Transverse colon (tissue), 4 donors: ENCODE results near the gene CACNA1C. TPM values are rescaled to one million over a fixed set of nuclear protein-coding genes. Genes with fewer than 3 reads are reported as not detected.

Source experiments
- DNase-seq: peaks from one replicate; pipeline ENCODE4 v3.0.0-alpha.2; 2019
- H3K27ac ChIP-seq, 4 donors: fragments of 200-600 bp; sonication (generic); 2 replicates each; pipeline ENCODE4 v1.5.1; 2016 to 2018; ENCODE audit warnings: inconsistent platforms in 4 of 4
- H3K27me3 ChIP-seq: fragments of 200-600 bp; sonication (generic); 2 replicates; pipeline ENCODE4 v1.5.1; 2017; ENCODE audit warnings: inconsistent platforms
- H3K36me3 ChIP-seq, 4 donors: fragments of 200-600 bp; sonication (generic); 2 replicates each; pipeline ENCODE4 v1.5.1; 2017 to 2019; ENCODE audit warnings: inconsistent platforms in 4 of 4
- H3K4me1 ChIP-seq, 4 donors: fragments of 200-600 bp; sonication (generic); 2 replicates each; pipeline ENCODE4 v1.5.1; 2017 to 2020; ENCODE audit warnings: inconsistent platforms in 4 of 4
- H3K4me3 ChIP-seq, 4 donors: fragments of 200-600 bp; sonication (generic); 1 replicate in 1 of 4; 2 replicates in 3 of 4; pipeline versions ENCODE4 v1.5.1 to v1.6.1; 2017 to 2019; ENCODE audit warnings: inconsistent platforms in 4 of 4
- H3K9me3 ChIP-seq, 2 donors: fragments of 200-600 bp; sonication (generic); 2 replicates each; pipeline ENCODE4 v1.5.1; 2017 to 2019; ENCODE audit warnings: inconsistent platforms in 2 of 2
- EP300 ChIP-seq: sonication (generic); formaldehyde crosslinking; IDR thresholded peaks from one replicate; pipeline ENCODE4 v1.6.1; 2017; ENCODE audit warnings: antibody characterized with exemption, low read depth
- POLR2A ChIP-seq: fragments of 450-650 bp; IDR thresholded peaks from one replicate; pipeline ENCODE4 v1.6.1; 2016; ENCODE audit warnings: antibody characterized with exemption, mild to moderate bottlenecking, moderate library complexity
- POLR2AphosphoS5 ChIP-seq, 3 donors: sonication (generic); formaldehyde crosslinking; IDR thresholded peaks; one replicate each; pipeline ENCODE4 v1.6.1; 2016; ENCODE audit warnings: antibody characterized with exemption in 3 of 3
- WGBS, 2 donors: methylation state at CpG; one replicate each; pipeline ENCODE4 v1.1.5; 2018; ENCODE audit warnings: low coverage in 1 of 2; 5-methylcytosine and 5-hydroxymethylcytosine counted together
- in situ Hi-C, 4 donors: fragments of 200-750 bp; cut with MboI; loops; one replicate each; pipeline versions ENCODE4 v1.15.0 to v1.15.1; 2017; ENCODE audit warnings: low sequenced_read_pairs in 3 of 4, low pct_ligation_motif_present in 1 of 4, low pct_unique_long_range_greater_than_20kb in 1 of 4
- intact Hi-C: fragments of 100-400 bp; cut with DNase I; formaldehyde crosslinking; loops from one replicate; pipeline ENCODE4 v1.15.1; 2023; ENCODE audit warnings: low total_unique reads
- total RNA-seq, 4 donors: library from RNA; depleted of rRNA; stranded (reverse); fragments of >200 nt; gene quantifications; one replicate each; pipeline ENCODE4 v1.1.0, GENCODE V29; 2016
- TF ChIP-seq, protein P1 (sequence below), 5 experiments: fragments of 200-600 bp in 3 of 5; fragments of 450-650 bp in 2 of 5; sonication (generic) in 3 of 5; IDR thresholded peaks; 1 replicate in 2 of 5; 2 replicates in 3 of 5; pipeline ENCODE4 v1.5.1; 2016 to 2017; ENCODE audit warnings: antibody characterized with exemption in 5 of 5, inconsistent platforms in 3 of 5, mild to moderate bottlenecking in 2 of 5, moderate library complexity in 1 of 5

CACNA1C gene
- total RNA-seq, 4 donors from 2014 or later, result 18.8 to 35.2 (median 24.8) TPM

DNA sequence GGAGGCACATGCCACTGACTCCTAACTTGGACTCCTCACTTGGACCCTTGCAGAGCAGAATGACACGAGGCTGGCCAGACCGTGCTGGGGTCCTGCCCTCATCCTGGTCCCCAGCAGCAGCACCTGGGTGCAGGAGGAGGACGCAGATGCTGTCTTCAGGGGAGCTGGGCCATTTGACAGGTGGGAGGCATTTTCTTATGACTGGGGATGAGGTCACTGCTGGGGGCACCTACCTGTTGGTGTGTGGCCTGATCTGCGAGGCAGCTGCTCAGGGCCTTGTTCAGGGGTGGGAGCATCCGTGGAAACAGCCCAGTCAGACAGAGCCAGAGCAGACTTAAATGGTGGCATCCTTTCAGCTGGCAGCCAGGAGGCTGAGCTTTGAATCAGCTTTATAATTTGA is 57.3 kb downstream of the CACNA1C start:
- H3K27ac ChIP-seq, result peak overlapping the region in 1 of 4 donors; percentile 61
- in situ Hi-C loops (no loop called here), intact Hi-C loops (no loop called here)
- H3K4me3 ChIP-seq, result no peak overlapping the region
- no peaks in the 10 kb centered on the region for H3K9me3 ChIP-seq
- WGBS, 2 donors, result 80 to 92% methylated on average over 1 to 5 of the region's 5 CpGs
- no peaks in the 10 kb centered on the region for H3K27me3 ChIP-seq
- no peak for DNase-seq
- TF ChIP-seq POLR2AphosphoS5 (IDR thresholded peaks at IDR 0.05), result no peak
- no peak for TF ChIP-seq POLR2A
- TF ChIP-seq, protein P1, sequence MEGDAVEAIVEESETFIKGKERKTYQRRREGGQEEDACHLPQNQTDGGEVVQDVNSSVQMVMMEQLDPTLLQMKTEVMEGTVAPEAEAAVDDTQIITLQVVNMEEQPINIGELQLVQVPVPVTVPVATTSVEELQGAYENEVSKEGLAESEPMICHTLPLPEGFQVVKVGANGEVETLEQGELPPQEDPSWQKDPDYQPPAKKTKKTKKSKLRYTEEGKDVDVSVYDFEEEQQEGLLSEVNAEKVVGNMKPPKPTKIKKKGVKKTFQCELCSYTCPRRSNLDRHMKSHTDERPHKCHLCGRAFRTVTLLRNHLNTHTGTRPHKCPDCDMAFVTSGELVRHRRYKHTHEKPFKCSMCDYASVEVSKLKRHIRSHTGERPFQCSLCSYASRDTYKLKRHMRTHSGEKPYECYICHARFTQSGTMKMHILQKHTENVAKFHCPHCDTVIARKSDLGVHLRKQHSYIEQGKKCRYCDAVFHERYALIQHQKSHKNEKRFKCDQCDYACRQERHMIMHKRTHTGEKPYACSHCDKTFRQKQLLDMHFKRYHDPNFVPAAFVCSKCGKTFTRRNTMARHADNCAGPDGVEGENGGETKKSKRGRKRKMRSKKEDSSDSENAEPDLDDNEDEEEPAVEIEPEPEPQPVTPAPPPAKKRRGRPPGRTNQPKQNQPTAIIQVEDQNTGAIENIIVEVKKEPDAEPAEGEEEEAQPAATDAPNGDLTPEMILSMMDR (IDR thresholded peaks at IDR 0.05), result no peak
- no peak for TF ChIP-seq EP300
- no peaks in the 10 kb centered on the region for H3K36me3 ChIP-seq
- H3K4me1 ChIP-seq, result peaks cover 0 to 16% (median 11%) of the 10 kb centered on the region in 4 donors

- Histone ChIP-seq H3K27me3 (no peaks in the 10 kb centered on the region), H3K4me1 (peaks cover 0 to 16% (median 11%) of the 10 kb centered on the region in 4 donors), H3K4me3 (no peak overlapping the region), H3K36me3 (no peaks in the 10 kb centered on the region), H3K9me3 (no peaks in the 10 kb centered on the region), H3K27ac (peak overlapping the region in 2 of 4 donors; percentile 44 to 61)
- in situ Hi-C loops (no loop called here), intact Hi-C loops (no loop called here)
- no peak for DNase-seq
- TF ChIP-seq POLR2A (no peak), EP300 (no peak), POLR2AphosphoS5 (IDR thresholded peaks at IDR 0.05) (no peak)
- TF ChIP-seq, protein P1 (IDR thresholded peaks at IDR 0.05), result no peak
- WGBS, 2 donors, result 82 to 86% methylated on average over 2 to 16 of the region's 16 CpGs
Measured at GRCh38 chr12:2110849-2111566, 58.2 kb downstream of the CACNA1C start.

GRCh38 chr12:2111826-2112225 is 59.0 kb downstream of the CACNA1C start:
- H3K4me1 ChIP-seq, result peaks cover 0 to 16% (median 11%) of the 10 kb centered on the region in 4 donors
- intact Hi-C loops, result no loop called here
- H3K9me3 ChIP-seq, result no peaks in the 10 kb centered on the region
- WGBS, 2 donors, result 86% methylated on average over 13 of the region's 13 CpGs; no CpG with 5 or more reads in 1 of the 2 donors
- H3K4me3 ChIP-seq, result no peak overlapping the region
- TF ChIP-seq, protein P1 (IDR thresholded peaks at IDR 0.05), result no peak
- TF ChIP-seq EP300 (no peak), POLR2AphosphoS5 (IDR thresholded peaks at IDR 0.05) (no peak), POLR2A (no peak)
- no peaks in the 10 kb centered on the region for H3K36me3 ChIP-seq
- in situ Hi-C loops, result no loop called here
- H3K27ac ChIP-seq, result peak overlapping the region in 3 of 4 donors; percentile 7 to 61 (median 44)
- DNase-seq, result no peak
- H3K27me3 ChIP-seq, result no peaks in the 10 kb centered on the region

DNA sequence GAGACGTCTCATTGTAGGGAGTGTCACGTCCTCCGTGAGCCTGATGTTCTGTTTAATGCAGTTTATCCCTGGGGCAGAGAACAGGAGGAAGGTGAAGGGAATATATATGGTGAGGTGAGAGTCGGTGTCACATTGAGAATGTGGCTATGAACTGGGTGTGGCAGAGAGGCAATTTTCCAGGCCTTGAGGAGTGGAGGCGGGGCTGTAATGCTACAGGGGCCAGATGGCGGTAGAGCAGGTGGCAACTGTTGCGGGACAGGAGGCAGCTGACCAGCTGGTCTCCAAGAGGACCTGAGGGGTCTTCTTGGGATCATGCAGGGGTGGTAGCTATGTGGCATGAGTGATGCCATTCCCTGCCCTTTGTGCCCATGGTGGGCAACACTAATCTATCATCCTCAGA is 59.6 kb downstream of the CACNA1C start:
- in situ Hi-C loops, result no loop called here
- Histone ChIP-seq H3K36me3 (no peaks in the 10 kb centered on the region), H3K4me1 (peaks cover 0 to 18% (median 11%) of the 10 kb centered on the region in 4 donors), H3K4me3 (no peak overlapping the region), H3K9me3 (no peaks in the 10 kb centered on the region), H3K27ac (peak overlapping the region in 2 of 4 donors; percentile 7 to 38), H3K27me3 (no peaks in the 10 kb centered on the region)
- intact Hi-C loops, result no loop called here
- TF ChIP-seq POLR2AphosphoS5 (IDR thresholded peaks at IDR 0.05) (peak in 2 of 3 donors; percentile 25 to 39), POLR2A (no peak)
- TF ChIP-seq, protein P1 (IDR thresholded peaks at IDR 0.05), result no peak
- DNase-seq, result peak; percentile 38
- WGBS, 2 donors, result 57 to 80% methylated on average over 3 to 7 of the region's 7 CpGs
